GM12873 (cell line): ENCODE data around the gene EPG5.

ENCODE experiments used
- CTCF ChIP-seq: IDR thresholded peaks from 2 replicates; pipeline ENCODE4 v1.5.1; 2012; ENCODE audit warnings: low read depth, mild to moderate bottlenecking, moderate library complexity, low read length, control low read depth; ENCODE audit not compliant: insufficient read depth; ENCODE audit errors: missing control alignments

Gene EPG5

GRCh38 chr18:45860971-45861370 is 106.2 kb downstream of the EPG5 start:
- TF ChIP-seq CTCF: no peak

DNA sequence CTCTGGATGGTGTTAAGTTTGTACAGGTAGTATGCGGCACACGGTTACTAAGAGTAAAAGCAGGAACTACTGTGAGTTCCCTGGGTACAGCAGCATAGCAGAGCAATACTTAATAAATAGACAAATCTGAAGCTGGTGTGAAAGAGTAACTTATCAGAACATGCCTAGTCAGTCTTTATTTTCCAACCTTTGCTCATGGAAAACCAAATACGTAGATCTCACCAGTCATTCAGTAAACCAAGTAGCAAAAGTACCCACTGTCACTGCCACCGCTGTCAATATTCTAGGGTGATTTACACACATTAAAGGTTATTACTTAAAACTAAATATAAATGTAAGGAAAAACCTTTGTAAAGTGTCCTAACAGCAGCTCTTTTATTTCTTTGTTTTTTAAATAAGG is 106.6 kb downstream of the EPG5 start:
- no peak for TF ChIP-seq CTCF

DNA sequence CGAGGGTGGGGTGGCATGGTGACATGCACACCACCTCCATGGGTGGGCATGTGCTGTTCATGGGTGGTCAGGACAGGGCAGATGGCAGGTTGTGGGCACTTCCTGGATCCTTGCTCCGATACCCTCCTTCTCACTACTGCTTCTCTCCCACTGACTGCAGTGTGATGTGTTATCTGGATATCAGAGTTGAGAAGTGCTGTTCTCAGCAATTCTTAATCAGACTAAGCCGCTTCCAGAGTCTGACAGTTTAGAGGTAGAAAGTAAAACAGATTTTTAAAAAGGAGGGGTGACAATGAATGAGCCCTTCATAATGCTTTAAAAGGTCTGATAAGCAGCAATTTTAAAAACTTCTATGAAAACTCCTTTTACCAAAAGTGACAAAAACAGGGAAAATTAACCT is 107.8 kb downstream of the EPG5 start:
- no peak for TF ChIP-seq CTCF

DNA sequence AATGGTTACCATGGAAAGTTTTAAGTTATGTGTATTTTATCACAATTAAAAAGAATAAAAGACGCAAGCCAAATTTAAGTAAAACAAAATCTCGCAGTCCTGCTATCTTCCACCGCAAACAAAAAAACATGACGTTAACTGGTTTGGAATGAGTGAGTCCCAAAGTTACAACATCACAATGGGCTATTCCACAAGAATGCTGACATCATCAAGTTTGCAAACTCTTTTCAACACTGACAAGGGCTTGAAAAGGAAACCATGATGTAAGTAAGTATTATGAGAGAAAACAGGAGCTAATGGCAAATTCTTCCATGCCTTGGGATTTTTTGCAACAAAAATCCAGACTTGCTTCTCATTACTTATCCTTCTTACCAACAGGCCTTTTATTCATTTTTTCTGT is 110.6 kb downstream of the EPG5 start:
- no peak for TF ChIP-seq CTCF

GRCh38 chr18:45854036-45854586 is 113.0 kb downstream of the EPG5 start:
- no peak for TF ChIP-seq CTCF

- TF ChIP-seq CTCF: no peak
These were observed 114.5 kb downstream of the EPG5 start for GRCh38 chr18:45852631-45853030.

DNA sequence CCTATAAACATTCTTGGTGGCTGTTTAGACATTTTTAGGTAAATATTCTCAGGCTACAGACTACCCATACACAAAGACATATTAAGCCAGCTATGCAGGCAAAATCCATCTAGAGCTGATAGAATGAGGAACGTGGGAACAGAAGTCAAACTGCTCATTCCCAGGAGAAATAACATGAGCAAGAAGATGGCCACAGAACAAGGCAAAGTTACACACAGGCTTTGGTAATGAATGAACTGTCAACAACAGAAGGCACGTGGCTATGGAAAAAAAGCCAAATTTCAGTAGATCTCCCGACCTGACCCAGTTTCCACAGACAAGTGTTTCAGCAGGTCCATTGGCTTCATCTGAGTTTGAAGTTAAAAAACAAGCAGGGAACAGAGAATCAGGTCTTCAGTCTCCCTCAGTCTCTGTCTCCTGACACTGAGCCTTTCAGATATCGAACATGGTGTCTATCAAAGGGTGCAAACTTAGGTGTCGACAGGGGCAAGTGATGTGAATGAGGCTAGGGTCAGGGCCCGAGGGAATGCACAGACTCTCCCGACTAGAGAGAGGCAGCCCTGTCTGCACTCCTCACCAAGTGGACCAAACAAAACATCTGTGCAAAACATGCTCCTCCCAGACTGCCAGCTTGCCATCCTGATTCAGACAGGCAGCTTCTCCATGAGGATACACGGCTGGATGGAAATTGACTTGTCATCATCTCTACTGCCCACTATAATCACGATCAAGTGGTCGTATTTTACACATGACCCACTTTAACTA is 115.8 kb downstream of the EPG5 start:
- no peak for TF ChIP-seq CTCF
